ENCODE results near the gene TLE3.
A peak's percentile ranks its signal among the peaks of the same experiment; 100 is the strongest.

TLE3 gene

GRCh38 chr15:70002897-70003296 lies 94.8 kb downstream of the TLE3 start:
- no peak for DNase-seq (ENCODE audit: low spot score)

DNA sequence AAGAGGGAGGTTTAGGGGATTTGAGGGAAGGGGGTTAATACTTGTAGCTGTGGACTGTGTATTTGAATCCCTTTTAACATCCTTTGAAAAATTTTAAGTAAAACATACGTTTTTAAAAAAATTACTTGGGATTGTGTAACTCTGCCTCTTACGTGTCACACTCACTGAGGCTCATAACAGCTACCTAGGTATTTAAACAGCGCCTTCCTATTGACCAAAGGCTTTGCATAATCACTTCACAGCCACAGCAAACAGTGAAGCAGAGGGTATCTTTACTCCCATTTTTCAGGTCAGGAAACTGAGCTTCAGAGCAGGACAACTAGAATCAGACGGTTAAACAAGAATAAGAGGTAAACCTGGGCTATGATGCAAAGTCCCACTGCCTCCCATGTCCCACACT lies 95.9 kb downstream of the TLE3 start:
- DNase-seq (ENCODE audit: low spot score) = no peak

DNA sequence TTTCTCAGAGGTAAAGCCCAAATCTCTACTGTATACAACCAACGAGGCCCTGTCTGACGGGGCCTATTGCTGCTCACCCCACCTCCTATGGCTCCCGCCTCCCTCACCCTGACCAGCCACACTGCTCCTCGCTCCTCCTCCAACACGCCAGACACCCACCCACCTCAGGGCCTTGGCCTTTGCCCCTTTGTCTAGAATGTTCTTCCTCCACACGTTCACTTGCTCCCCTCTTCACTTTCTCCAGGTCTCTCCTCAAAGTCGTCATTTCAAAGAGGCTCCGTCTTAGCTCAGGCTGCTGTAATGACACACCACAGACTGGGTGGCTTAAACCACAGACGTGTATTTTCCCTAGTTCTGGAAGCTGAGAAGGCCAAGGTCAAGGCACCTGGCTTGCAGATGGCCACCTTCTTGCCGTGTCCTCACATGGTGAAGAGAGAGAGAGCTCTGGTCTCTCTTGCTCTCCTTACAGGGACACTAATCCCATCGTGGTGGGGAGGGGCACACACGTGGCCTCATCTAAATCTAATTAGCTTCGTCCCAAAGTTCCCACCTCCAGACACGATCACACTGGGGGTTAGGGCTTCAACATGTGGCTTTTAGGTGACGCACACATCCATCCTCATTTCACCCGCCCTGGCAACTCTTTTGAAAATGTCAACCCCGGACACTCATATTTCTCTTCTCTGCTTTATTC lies 98.2 kb downstream of the TLE3 start:
- no peak for DNase-seq (ENCODE audit: low spot score)

- DNase-seq (ENCODE audit: low spot score) = no peak
Observed at GRCh38 chr15:69998541-69999391, 99.0 kb downstream of the TLE3 start.

GRCh38 chr15:69997813-69998212 lies 99.9 kb downstream of the TLE3 start:
- peak; percentile 92 for DNase-seq (ENCODE audit: low spot score)
